A673 (cell line): ENCODE results near the gene PIP4K2A. TPM values are rescaled to one million over a fixed set of nuclear protein-coding genes. Genes with fewer than 3 reads are reported as not detected.

Experiments used
- BruUV-seq: library from RNA; stranded (reverse); fragments of 400-500 nt; replicated peaks from 2 replicates; lab custom pipeline; 2021; lab: Mats Ljungman, UMichigan
- CTCF ChIA-PET: fragments of 300-600 bp; sonication (Branson Sonifier 250); formaldehyde crosslinking; loops from one replicate; lab custom pipeline; 2022; ENCODE audit warnings: antibody characterized with exemption; lab: Charles Lee
- POLR2A ChIA-PET: fragments of 300-600 bp; sonication (Branson Sonifier 250); formaldehyde crosslinking; loops from one replicate; lab custom pipeline; 2022; ENCODE audit warnings: antibody characterized with exemption; ENCODE audit not compliant: low non-redundant PET; lab: Charles Lee
- DNase-seq: peaks from one replicate; pipeline ENCODE4 v3.0.0-alpha.2; 2015; ENCODE audit warnings: low spot score
- H3K27ac ChIP-seq: fragments of 200-600 bp; sonication (generic); 2 replicates; pipeline ENCODE4 v1.5.1; 2016; ENCODE audit warnings: mixed run types, low read depth, mild to moderate bottlenecking, mixed read lengths, antibody characterized with exemption, low read length; ENCODE audit not compliant: poor library complexity, severe bottlenecking
- H3K27me3 ChIP-seq: fragments of 200-600 bp; sonication (generic); replicated peaks from 2 replicates; pipeline ENCODE4 v1.6.1; 2017; ENCODE audit warnings: mixed run types, low read depth, mild to moderate bottlenecking, mixed read lengths, antibody characterized with exemption, low read length; ENCODE audit not compliant: insufficient read depth, poor library complexity
- H3K36me3 ChIP-seq: fragments of 200-600 bp; sonication (generic); 2 replicates; pipeline ENCODE4 v1.6.1; 2016; ENCODE audit warnings: mixed run types, mild to moderate bottlenecking, mixed read lengths, antibody characterized with exemption, low read length; ENCODE audit not compliant: insufficient read depth, poor library complexity, severe bottlenecking
- H3K4me1 ChIP-seq: fragments of 200-600 bp; sonication (generic); 2 replicates; pipeline ENCODE4 v1.6.1; 2017; ENCODE audit warnings: mixed run types, mild to moderate bottlenecking, mixed read lengths, antibody characterized with exemption, low read length; ENCODE audit not compliant: insufficient read depth, poor library complexity, severe bottlenecking
- H3K4me3 ChIP-seq: fragments of 200-600 bp; sonication (generic); 2 replicates; pipeline ENCODE4 v1.5.1; 2016; ENCODE audit warnings: low read depth, mixed run types, mild to moderate bottlenecking, mixed read lengths, low read length; ENCODE audit not compliant: poor library complexity, severe bottlenecking
- H3K9me3 ChIP-seq: fragments of 200-600 bp; sonication (generic); 2 replicates; pipeline ENCODE4 v1.6.1; 2016; ENCODE audit warnings: mixed run types, low read depth, mild to moderate bottlenecking, mixed read lengths, antibody characterized with exemption, low read length; ENCODE audit not compliant: poor library complexity, severe bottlenecking
- CTCF ChIP-seq: fragments of 300-800, 200-600 bp; sonication (generic); conservative IDR thresholded peaks from 2 replicates; pipeline ENCODE4 v1.5.1; 2017; ENCODE audit warnings: low read depth, mild to moderate bottlenecking, antibody characterized with exemption, low read length, moderate library complexity, mixed read lengths
- EZH2 ChIP-seq: fragments of 200-600 bp; sonication (generic); IDR thresholded peaks from 2 replicates; pipeline ENCODE4 v1.6.1; 2017; ENCODE audit warnings: borderline replicate concordance, low read depth, mild to moderate bottlenecking, mixed read lengths, antibody characterized with exemption, low read length; ENCODE audit not compliant: poor library complexity, severe bottlenecking
- intact Hi-C: fragments of 100-400 bp; cut with micrococcal nuclease; formaldehyde crosslinking; loops from one replicate; pipeline ENCODE4 v1.10.0; 2022; ENCODE audit not compliant: unreplicated experiment
- total RNA-seq: library from RNA; stranded (reverse); gene quantifications from 2 replicates; pipeline ENCODE4 v1.2.3, GENCODE V29; 2021

PIP4K2A gene
- total RNA-seq, 1 experiment from 2014 or later: 19.8 TPM

- Histone ChIP-seq H3K27me3 (no peaks in the 10 kb centered on the region), H3K4me1 (no peaks in the 10 kb centered on the region), H3K9me3 (no peaks in the 10 kb centered on the region), H3K36me3 (no peaks in the 10 kb centered on the region), H3K27ac (no peak overlapping the region), H3K4me3 (no peak overlapping the region)
- ChIA-PET CTCF (no interaction called here), POLR2A (no interaction called here)
- TF ChIP-seq EZH2: no peak
- no peak for TF ChIP-seq CTCF
- BruUV-seq: no TSS peak
- DNase-seq: no peak
- intact Hi-C loops: no loop called here
Measured at GRCh38 chr10:22491480-22491879, 222.9 kb downstream of the PIP4K2A start.

- CTCF ChIA-PET: no interaction called here
- no peak overlapping the region for H3K4me3 ChIP-seq
- no peaks in the 10 kb centered on the region for H3K36me3 ChIP-seq
- intact Hi-C loops: no loop called here
- no peaks in the 10 kb centered on the region for H3K9me3 ChIP-seq
- no peaks in the 10 kb centered on the region for H3K27me3 ChIP-seq
- no peak for DNase-seq
- no peak overlapping the region for H3K27ac ChIP-seq
- POLR2A ChIA-PET: no interaction called here
- H3K4me1 ChIP-seq: no peaks in the 10 kb centered on the region
- no TSS peak for BruUV-seq
- TF ChIP-seq CTCF (no peak), EZH2 (no peak)
Measured at GRCh38 chr10:22489975-22490374, 224.4 kb downstream of the PIP4K2A start.

GRCh38 chr10:22489467-22489866, 224.9 kb downstream of the PIP4K2A start:
- Histone ChIP-seq H3K27ac (no peak overlapping the region), H3K27me3 (no peaks in the 10 kb centered on the region), H3K4me1 (no peaks in the 10 kb centered on the region), H3K36me3 (no peaks in the 10 kb centered on the region), H3K9me3 (no peaks in the 10 kb centered on the region), H3K4me3 (no peak overlapping the region)
- ChIA-PET POLR2A (no interaction called here), CTCF (no interaction called here)
- DNase-seq: no peak
- intact Hi-C loops: no loop called here
- TF ChIP-seq EZH2: no peak
- no peak for TF ChIP-seq CTCF
- BruUV-seq: no TSS peak
